HepG2 (cell line): Measurements from ENCODE around the gene GDF15. TPM values are rescaled to one million over a fixed set of nuclear protein-coding genes. Genes with fewer than 3 reads are reported as not detected.
A peak's percentile ranks its signal among the peaks of the same experiment; 100 is the strongest.

Source experiments
- ADNP ChIP-seq: sonication (generic); formaldehyde crosslinking; IDR thresholded peaks from 2 replicates; pipeline ENCODE4 v1.4.0; 2020; ENCODE audit warnings: missing genetic modification reagents
- CBX1 ChIP-seq: IDR thresholded peaks from one replicate; pipeline ENCODE4 v1.6.1; 2016; ENCODE audit warnings: antibody characterized with exemption, low read depth
- EP300 ChIP-seq, 3 experiments: sonication (generic) in 1 of 3; formaldehyde crosslinking in 1 of 3; IDR thresholded peaks; 2 replicates each; pipeline versions ENCODE4 v1.5.1 to v1.6.1; 2011 to 2020; ENCODE audit warnings: low read depth in 2 of 3, low read length in 2 of 3, borderline replicate concordance in 1 of 3, improper control_type of control experiment in 1 of 3, mild to moderate bottlenecking in 1 of 3, missing genetic modification reagents in 1 of 3, moderate library complexity in 1 of 3
- GZF1 ChIP-seq: sonication (generic); formaldehyde crosslinking; IDR thresholded peaks from 2 replicates; pipeline ENCODE4 v1.5.1; 2020; ENCODE audit warnings: mild to moderate bottlenecking, missing genetic modification reagents
- HOXD1 ChIP-seq: sonication (generic); formaldehyde crosslinking; IDR thresholded peaks from 2 replicates; pipeline ENCODE4 v1.5.0; 2020; ENCODE audit warnings: missing genetic modification reagents
- NCOA2 ChIP-seq: sonication (generic); formaldehyde crosslinking; IDR thresholded peaks from 2 replicates; pipeline ENCODE4 v1.8.0; 2022; ENCODE audit warnings: inconsistent platforms
- TARDBP ChIP-seq: sonication (generic); formaldehyde crosslinking; IDR thresholded peaks from 2 replicates; pipeline ENCODE4 v1.8.0; 2022; ENCODE audit warnings: mild to moderate bottlenecking, missing genetic modification reagents
- TEAD2 ChIP-seq: sonication (generic); formaldehyde crosslinking; IDR thresholded peaks from 2 replicates; pipeline ENCODE4 v1.9.0; 2021; ENCODE audit warnings: missing genetic modification reagents
- TERF1 ChIP-seq: sonication (generic); formaldehyde crosslinking; IDR thresholded peaks from 2 replicates; pipeline ENCODE4 v1.8.0; 2022; ENCODE audit warnings: mild to moderate bottlenecking, missing genetic modification reagents, moderate library complexity
- TFDP2 ChIP-seq: sonication (generic); formaldehyde crosslinking; IDR thresholded peaks from 2 replicates; pipeline ENCODE4 v1.4.0; 2020; ENCODE audit warnings: missing genetic modification reagents
- TOE1 ChIP-seq: sonication (generic); formaldehyde crosslinking; IDR thresholded peaks from 2 replicates; pipeline ENCODE4 v1.4.0; 2020; ENCODE audit warnings: mild to moderate bottlenecking, missing genetic modification reagents
- ZIK1 ChIP-seq: sonication (generic); formaldehyde crosslinking; IDR thresholded peaks from 2 replicates; pipeline ENCODE4 v1.5.0; 2020; ENCODE audit warnings: mild to moderate bottlenecking, low read depth, missing genetic modification reagents, borderline replicate concordance
- ZNF331 ChIP-seq: sonication (generic); formaldehyde crosslinking; IDR thresholded peaks from 2 replicates; pipeline ENCODE4 v1.4.0; 2020; ENCODE audit warnings: missing genetic modification reagents
- ZNF451 ChIP-seq: sonication (generic); formaldehyde crosslinking; IDR thresholded peaks from 2 replicates; pipeline ENCODE4 v1.5.0; 2020; ENCODE audit warnings: mild to moderate bottlenecking, missing genetic modification reagents
- ZNF546 ChIP-seq: sonication (generic); formaldehyde crosslinking; conservative IDR thresholded peaks from 2 replicates; pipeline ENCODE4 v1.8.1; 2023; ENCODE audit warnings: mild to moderate bottlenecking, missing genetic modification reagents
- ZNF660 ChIP-seq: sonication (generic); formaldehyde crosslinking; IDR thresholded peaks from 2 replicates; pipeline ENCODE4 v1.5.1; 2020; ENCODE audit warnings: mild to moderate bottlenecking, low read depth, missing genetic modification reagents, borderline replicate concordance
- ZNF83 ChIP-seq: sonication (generic); formaldehyde crosslinking; IDR thresholded peaks from 2 replicates; pipeline ENCODE4 v1.4.0; 2020; ENCODE audit warnings: missing genetic modification reagents, mild to moderate bottlenecking, borderline replicate concordance
- polyA plus RNA-seq, 8 experiments: library from polyadenylated mRNA; depleted of rRNA in 3 of 8; stranded (reverse) in 7 of 8; unstranded in 1 of 8; fragments of >200 nt; fragmentation: Illumina TruSeq in 4 of 8; extraction: Trizol in 4 of 8; gene quantifications; 2 replicates each; pipeline versions ENCODE4 v1.2.1 to v1.2.3, GENCODE V29; 2011 to 2016; ENCODE audit warnings: low read depth in 4 of 8, missing spikeins in 1 of 8, mixed read lengths in 1 of 8; ENCODE audit not compliant: insufficient read depth in 1 of 8
- total RNA-seq, 5 experiments: library from RNA; depleted of rRNA; stranded (reverse); fragments of >200 nt; fragmentation: Illumina TruSeq; extraction: Trizol; gene quantifications; 2 replicates each; pipeline ENCODE4 v1.2.3, GENCODE V29; 2016; ENCODE audit warnings: low read depth in 1 of 5
- TF ChIP-seq, protein P1 (sequence below): sonication (generic); formaldehyde crosslinking; IDR thresholded peaks from 2 replicates; pipeline ENCODE4 v1.4.0; 2020; ENCODE audit warnings: missing genetic modification reagents
- TF ChIP-seq, protein P2 (sequence below): sonication (generic); formaldehyde crosslinking; IDR thresholded peaks from 2 replicates; pipeline ENCODE4 v1.4.0; 2020; ENCODE audit warnings: mild to moderate bottlenecking, missing genetic modification reagents

Gene GDF15
- total and polyA plus RNA-seq, 2 of the 13 experiments (the other 11 are each of a cell fraction or from before 2014, with no cell fraction given): 146 to 422 TPM

DNA sequence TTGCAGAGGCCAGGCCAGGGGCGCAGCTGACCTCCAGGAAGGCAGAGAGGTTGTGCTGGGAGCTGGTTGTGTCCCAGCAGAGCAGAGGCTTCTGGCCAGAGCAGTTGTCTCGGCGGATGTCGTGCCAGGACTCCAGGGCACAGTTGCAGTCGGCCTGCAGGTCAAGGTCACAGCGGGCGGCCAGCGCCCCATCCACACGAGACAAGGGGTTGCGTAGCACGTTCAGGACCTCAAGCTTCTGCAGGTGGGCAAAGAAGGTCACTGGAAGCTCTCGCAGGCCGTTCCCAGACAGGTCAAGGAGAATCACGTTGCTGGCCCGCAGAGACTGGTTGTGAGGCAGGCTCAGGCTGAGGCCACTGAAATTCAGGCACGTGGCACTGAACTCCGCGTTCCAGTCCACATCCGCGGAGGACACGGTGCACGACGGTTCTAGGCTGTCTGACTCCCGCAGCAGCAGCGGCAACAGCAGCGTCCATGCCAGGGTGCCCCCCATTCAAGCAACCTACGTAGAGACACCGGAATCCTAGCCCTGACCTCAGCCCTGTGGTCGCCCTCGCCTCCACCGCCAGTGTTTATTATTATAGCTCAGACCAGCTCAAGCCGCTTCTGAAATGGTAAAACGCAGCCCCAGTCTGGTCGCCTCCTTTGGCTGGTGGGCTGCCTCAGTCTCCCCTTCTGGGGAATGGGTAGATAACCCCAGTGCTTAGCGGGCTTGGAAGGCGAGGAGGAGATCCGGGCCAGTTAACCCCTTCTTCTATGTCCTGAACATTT is 10.7 kb downstream of the GDF15 start (continued):
- TF ChIP-seq, protein P1, sequence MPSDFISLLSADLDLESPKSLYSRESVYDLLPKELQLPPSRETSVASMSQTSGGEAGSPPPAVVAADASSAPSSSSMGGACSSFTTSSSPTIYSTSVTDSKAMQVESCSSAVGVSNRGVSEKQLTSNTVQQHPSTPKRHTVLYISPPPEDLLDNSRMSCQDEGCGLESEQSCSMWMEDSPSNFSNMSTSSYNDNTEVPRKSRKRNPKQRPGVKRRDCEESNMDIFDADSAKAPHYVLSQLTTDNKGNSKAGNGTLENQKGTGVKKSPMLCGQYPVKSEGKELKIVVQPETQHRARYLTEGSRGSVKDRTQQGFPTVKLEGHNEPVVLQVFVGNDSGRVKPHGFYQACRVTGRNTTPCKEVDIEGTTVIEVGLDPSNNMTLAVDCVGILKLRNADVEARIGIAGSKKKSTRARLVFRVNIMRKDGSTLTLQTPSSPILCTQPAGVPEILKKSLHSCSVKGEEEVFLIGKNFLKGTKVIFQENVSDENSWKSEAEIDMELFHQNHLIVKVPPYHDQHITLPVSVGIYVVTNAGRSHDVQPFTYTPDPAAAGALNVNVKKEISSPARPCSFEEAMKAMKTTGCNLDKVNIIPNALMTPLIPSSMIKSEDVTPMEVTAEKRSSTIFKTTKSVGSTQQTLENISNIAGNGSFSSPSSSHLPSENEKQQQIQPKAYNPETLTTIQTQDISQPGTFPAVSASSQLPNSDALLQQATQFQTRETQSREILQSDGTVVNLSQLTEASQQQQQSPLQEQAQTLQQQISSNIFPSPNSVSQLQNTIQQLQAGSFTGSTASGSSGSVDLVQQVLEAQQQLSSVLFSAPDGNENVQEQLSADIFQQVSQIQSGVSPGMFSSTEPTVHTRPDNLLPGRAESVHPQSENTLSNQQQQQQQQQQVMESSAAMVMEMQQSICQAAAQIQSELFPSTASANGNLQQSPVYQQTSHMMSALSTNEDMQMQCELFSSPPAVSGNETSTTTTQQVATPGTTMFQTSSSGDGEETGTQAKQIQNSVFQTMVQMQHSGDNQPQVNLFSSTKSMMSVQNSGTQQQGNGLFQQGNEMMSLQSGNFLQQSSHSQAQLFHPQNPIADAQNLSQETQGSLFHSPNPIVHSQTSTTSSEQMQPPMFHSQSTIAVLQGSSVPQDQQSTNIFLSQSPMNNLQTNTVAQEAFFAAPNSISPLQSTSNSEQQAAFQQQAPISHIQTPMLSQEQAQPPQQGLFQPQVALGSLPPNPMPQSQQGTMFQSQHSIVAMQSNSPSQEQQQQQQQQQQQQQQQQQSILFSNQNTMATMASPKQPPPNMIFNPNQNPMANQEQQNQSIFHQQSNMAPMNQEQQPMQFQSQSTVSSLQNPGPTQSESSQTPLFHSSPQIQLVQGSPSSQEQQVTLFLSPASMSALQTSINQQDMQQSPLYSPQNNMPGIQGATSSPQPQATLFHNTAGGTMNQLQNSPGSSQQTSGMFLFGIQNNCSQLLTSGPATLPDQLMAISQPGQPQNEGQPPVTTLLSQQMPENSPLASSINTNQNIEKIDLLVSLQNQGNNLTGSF (CRISPR knock-in tag): no peak
- TF ChIP-seq GZF1 (CRISPR knock-in tag): no peak
- no peak for TF ChIP-seq EP300 (IDR thresholded peaks at IDR 0.05; ENCODE audit: low read depth in 2 of 2, low read length in 2 of 2)
- peak; percentile 41; the same call in 1 of the 2 replicates for TF ChIP-seq EP300 (CRISPR knock-in tag; IDR thresholded peaks at IDR 0.05; ENCODE audit: borderline replicate concordance)
- TF ChIP-seq ADNP (CRISPR knock-in tag): no peak
- TF ChIP-seq ZNF451 (CRISPR knock-in tag): peak; percentile 58; the same call in 1 of the 2 replicates
- peak; percentile 55; the same call in 1 of the 2 replicates for TF ChIP-seq TARDBP (CRISPR knock-in tag)
- TF ChIP-seq TOE1 (CRISPR knock-in tag): no peak
- no peak for TF ChIP-seq ZNF660 (CRISPR knock-in tag)
- no peak for TF ChIP-seq NCOA2
- no peak; the same call in 1 of the 2 replicates for TF ChIP-seq ZNF546 (CRISPR knock-in tag)
- TF ChIP-seq ZNF83 (CRISPR knock-in tag): no peak
- no peak for TF ChIP-seq CBX1
- TF ChIP-seq TERF1 (CRISPR knock-in tag): no peak
- TF ChIP-seq ZIK1 (CRISPR knock-in tag): no peak
- TF ChIP-seq ZNF331 (CRISPR knock-in tag): no peak
- TF ChIP-seq, protein P2, sequence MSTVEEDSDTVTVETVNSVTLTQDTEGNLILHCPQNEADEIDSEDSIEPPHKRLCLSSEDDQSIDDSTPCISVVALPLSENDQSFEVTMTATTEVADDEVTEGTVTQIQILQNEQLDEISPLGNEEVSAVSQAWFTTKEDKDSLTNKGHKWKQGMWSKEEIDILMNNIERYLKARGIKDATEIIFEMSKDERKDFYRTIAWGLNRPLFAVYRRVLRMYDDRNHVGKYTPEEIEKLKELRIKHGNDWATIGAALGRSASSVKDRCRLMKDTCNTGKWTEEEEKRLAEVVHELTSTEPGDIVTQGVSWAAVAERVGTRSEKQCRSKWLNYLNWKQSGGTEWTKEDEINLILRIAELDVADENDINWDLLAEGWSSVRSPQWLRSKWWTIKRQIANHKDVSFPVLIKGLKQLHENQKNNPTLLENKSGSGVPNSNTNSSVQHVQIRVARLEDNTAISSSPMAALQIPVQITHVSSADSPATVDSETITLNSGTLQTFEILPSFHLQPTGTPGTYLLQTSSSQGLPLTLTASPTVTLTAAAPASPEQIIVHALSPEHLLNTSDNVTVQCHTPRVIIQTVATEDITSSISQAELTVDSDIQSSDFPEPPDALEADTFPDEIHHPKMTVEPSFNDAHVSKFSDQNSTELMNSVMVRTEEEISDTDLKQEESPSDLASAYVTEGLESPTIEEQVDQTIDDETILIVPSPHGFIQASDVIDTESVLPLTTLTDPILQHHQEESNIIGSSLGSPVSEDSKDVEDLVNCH: no peak
- peak; percentile 34; the same call in 1 of the 2 replicates for TF ChIP-seq TFDP2 (CRISPR knock-in tag)
- TF ChIP-seq HOXD1 (CRISPR knock-in tag): no peak
- no peak for TF ChIP-seq TEAD2
